Fibroblast of peridontal ligament (primary cell): Measurements from ENCODE around the gene TMEM165.

ENCODE experiments used
- DNase-seq: peaks from one replicate; pipeline ENCODE4 v3.0.0-alpha.2; 2010; ENCODE audit errors: extremely low read depth

Gene TMEM165

DNA sequence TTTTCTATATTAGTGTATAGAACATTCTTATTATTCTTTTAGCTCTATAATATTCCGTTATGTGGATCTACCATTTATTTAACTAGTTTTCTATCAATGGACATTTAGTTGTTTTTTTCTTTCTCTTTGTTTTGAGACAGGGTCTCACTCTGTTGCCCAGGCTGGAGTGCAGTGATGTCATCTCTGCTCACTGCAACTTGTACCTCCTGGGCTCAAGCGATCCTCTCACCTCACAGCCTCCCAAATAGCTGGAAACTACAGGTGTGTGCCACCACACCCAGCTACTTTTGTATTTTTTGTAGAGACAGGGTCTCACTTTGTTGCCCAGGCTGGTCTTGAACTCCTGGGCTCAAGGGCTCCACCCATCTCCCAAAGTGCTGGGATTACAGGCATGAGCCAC is 10.8 kb downstream of the TMEM165 start:
- no peak for DNase-seq

DNA sequence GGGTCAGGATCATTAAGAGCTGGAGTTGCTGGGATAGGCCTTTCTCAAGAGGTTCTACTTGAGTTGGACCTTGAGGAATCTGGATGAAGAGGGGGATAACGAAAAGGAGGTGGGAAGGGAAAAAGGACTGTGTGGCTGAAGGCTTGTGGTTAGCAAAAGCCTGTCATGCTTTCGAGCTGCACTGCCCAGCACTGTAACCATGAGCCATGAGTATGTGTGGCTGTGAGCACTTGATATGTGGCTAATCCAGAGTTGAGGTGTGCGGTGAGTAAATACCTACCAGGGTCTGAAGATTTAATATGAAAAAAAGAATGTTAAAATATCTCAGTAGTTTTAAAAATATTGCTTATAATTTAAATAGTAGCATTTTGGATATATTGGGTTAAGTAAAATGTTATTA is 11.4 kb downstream of the TMEM165 start:
- DNase-seq, result no peak

DNA sequence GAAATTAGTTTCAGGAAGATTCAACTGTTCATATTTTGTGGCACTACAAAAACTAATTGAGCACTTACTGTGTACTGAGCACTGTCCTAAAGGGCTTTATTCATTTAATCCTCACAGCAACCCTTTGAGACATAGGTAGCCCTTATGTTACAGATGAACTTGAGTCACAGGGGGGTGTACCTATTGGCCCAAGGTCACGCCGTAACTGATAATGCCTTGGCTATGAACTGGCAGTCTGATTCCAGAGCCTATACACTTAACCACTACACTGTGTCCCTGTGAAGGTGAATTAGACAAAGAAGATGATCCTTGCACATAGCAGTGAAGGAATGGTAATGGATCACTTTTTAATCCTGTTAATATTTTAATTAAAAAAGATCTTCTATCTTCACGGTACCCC is 12.0 kb downstream of the TMEM165 start:
- DNase-seq, result no peak

DNA sequence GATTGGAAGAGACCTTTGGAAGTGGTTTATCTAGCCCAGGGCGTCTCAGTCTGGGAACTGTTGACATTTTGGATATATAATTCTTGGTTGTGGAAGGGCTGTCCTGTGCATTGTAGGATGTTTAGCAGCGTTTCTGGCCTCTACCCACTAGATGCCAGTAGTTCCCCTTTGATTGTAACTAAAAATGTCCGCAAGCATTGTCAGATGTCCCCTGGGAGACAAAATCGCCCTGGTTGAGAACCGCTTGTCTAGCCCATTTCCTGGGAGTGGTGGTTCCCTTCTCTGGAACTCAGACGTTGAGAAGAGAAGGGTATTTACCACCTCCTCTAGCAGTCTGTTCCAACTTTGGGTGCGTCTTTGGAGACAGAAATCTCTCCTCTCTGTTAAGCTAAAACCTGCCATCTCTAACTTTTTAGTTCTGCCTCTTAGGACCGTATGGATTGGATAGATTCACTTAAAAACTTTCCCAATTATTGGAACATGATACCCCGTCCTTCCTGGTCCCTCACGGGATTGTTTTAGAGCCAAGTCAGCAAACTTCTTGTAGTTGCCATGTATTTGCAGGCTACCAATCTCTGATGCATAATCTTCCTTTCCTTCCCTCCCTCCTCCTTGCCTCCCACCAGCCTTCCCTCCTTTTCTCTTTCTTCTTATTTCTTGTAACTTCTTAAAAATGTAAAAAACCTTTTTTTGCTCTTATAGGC is 13.9 kb downstream of the TMEM165 start:
- peak; percentile 79 for DNase-seq

DNA sequence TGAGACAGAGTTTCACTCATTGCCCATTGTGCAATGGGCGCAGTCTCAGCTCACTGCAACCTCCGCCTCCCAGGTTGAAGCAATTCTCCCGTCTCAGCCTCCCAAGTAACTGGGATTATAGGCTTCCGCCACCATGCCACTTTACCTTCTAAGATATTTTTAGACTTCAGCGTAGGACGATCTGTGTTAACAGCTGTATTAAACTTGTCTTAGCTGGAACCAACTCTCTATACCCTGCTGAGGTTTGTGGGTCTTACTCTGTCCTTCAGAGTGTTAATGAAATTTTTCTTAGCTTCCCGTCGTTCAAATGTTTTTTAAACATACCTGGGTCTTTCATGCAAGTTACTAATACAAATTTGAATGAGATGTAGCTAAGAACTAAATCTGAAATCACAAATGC is 14.7 kb downstream of the TMEM165 start:
- DNase-seq, result no peak

DNA sequence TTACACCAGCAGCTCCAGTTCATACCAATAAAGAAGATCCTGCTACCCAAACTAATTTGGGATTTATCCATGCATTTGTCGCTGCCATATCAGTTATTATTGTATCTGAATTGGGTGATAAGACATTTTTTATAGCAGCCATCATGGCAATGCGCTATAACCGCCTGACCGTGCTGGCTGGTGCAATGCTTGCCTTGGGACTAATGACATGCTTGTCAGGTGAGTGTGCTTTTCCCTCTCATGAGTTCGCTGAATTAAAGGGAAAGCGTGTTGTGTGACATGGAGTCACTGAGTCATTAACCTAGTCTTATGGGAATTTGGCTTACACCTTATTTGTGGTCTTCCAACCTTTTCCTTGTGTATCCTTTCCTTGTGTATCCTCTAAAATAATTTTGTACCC is 15.9 kb downstream of the TMEM165 start:
- no peak for DNase-seq

DNA sequence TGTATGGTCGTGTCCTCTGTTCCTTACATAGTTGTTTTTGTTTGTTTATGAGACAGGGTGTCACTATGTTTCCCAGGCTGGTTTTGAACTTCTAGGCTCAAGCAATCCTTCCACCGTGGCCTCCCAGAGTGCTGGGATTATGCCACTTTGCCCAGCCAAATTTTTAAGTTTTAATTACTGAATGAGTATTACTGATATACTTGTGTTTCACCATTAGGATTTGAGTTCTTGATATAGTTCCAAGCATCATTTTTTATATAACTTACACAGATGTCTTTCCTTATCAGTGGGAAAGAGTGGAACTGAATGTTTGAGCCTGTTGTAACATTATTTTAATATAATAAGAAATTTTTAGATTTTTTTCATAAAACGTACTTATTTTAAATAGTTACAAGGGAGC is 20.4 kb downstream of the TMEM165 start:
- no peak for DNase-seq

DNA sequence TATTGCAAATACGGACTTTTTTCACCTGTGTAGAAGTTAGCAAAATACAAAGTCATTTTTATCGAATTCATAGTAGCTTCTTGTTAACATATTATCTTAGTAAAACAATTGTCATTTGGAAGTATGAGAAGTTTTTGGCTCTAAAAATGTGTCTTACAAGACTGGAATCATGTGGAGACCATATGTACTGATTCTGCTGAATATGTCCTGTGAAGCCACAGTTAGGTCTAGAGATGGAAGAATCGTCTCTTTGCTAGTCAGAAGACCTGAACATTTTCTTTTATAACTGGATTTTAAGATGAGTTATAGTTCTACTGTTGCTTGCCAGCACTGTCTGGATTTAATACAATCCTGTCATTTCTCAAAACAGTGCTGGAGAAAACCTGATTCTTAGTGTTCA is 29.0 kb downstream of the TMEM165 start:
- DNase-seq, result peak; percentile 32

DNA sequence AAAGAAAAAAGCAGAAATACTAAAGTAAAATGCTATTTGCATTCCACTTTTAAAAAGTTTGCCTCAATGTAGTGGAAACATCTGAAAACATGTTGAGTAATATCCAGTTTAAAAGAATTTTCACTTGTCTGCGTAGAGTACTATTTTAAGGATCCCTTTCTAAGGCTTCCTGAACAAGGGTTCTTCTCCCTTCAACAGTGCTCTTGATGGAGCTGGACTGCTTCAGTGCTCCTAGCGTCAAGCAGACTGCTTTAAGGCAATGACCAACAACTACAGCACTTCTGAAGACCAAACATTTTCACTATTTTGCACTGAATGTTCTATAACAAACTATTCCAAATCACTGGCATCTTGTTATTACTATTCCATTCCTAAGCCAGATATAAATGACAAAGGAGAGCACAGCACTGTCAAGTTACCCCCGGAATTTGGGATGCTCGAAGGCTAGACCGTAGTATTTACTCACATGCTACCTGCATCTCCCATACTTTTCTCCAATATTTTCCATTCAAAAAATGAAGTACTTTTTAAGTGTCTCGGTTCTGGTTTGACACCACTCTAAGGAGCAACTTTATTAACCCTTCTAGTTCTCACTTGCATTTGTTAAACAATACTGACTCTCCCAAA is 36.1 kb downstream of the TMEM165 start:
- no peak for DNase-seq

DNA sequence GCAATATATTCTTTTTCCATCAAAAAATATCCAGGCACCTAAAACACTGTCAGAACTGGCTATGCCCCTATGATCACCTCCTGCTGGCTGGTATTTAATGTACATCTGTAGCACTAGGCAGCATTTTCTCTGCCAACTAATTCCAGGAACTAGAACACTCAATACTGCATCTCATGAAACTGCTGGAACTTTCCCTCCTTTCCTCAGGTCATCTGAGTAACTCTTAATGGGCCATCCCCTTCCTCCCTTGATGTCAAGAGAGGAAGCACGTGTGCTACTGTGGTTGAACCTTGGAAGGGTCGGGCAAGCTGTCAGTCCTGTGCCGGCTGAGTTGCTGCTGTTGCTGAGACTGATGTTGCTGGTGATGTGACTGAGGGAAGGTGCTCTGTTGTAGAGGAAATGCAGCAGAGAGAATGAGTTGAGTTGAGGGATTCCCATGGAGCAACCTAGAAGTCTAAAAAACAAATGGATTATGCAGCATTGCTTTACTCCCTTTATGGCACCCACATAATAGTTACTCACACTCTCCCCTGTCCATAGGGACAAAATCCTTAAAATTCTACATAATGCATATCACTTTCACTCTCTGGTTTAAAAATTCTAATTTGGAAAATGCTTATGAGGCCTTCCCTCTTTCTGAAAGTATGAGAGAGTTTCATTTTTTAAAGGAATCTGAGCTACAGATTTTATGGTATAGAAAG is 39.5 kb downstream of the TMEM165 start:
- peak; percentile 54 for DNase-seq

DNA sequence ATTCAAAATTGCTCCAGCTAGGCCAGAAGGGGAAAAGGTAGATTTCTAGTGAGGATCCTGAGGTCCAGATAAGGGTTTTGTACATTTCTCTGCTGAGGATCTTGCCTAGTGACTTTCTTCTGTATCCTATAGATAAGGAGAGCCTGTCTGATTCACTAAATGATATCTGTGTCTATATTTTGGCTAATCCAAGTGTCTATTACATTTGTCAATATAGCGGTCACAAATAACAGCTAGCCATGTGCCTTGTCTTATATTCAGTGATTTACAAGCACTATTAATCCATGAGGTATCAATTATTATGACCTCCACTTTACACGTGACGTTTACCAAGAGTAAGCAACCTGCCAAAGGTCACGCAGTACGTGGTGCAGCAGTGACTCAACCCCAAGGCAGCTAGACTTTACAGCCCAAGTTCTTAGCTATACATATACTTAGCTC is 41.6 kb downstream of the TMEM165 start:
- DNase-seq, result no peak

DNA sequence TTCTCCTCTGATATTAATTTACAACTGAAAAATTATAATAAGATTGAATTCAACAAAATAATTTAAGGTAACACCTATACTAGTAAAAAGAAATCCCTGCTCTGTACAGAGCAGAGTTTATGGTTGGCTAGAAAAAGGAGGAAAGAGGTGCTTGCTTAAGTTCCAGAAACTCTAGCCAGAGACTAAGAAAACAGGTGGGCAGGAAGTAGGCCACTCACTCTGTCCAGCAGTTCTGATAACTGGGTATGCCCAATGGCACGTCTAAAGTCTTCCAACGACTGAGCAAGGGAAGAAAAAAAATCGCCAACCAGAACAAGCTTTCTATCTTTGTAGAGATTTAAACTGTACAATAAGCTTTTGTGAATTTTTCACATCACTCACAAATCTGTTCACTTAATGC is 42.1 kb downstream of the TMEM165 start:
- no peak for DNase-seq

DNA sequence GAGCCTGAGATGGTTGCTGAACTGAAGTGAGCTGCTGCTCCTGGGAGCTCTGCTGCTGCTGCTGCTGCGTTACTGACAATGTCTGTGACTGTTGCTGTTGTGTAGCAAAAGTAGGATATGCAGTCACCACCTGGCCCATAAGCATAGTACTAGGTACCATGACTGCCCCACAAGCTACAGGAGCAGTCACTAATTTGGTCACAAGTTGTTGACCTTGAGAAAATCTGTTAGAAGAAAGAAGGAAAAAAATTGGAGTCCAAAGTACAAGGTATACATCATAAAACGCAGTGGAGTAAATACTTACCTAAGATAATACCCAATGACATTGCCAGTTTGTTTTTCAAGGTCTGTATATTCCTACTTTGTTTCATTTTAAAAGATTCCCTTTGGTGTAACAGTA is 42.6 kb downstream of the TMEM165 start:
- no peak for DNase-seq

DNA sequence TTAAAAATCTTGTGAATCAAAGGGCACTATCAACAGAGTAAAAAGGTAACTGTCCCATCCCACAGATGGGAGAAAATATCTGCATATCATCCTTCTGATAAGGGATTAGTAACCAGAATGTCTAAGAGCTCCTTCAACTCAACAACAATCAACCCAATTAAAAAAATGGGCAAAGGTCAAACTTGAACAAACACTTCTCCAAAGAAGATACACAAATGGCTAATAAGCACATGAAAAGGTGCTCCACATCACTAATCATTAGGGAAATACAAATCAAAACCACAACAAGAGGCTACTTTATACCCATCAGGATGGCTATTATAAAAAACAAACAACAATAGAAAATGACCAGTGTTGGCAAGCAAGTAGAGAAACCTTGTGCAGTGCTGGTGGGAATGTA is 43.3 kb downstream of the TMEM165 start:
- no peak for DNase-seq

DNA sequence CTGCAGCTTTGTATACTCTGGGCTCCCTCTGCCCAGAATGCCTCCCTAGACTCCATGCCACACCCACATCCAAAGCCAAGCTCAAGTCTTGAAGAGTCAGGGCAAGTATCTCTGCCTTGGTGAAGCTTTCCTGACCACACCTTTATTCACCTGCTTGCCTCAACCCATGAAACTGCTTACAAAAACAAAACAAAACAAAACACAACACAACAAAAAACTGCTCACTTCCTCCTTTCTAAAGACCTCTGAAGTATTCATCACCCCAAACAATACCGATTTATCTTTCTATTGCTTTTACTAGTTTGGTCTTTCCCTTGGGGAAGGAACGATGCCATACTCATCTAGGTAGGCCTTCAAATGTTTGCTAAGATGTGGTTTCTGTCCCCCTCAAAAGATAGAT is 45.0 kb downstream of the TMEM165 start:
- no peak for DNase-seq

DNA sequence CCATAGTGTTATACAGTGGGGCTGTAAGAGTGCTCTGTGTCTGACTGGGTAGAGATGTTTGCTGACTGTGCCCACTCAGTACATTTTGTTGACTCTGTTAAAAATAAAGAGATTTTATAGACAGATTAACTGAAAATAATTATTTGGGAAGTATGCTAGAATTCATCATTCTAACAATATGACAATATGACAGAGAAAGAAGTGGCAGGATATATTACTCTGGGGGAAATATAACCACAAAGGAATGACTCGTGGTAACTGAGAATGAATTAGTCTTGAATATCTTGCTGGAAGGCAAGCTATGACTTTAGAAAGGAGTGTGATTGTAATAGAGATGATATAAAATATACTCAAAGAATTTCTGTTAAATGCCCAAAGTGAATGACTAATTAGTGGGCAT is 46.8 kb downstream of the TMEM165 start:
- no peak for DNase-seq

DNA sequence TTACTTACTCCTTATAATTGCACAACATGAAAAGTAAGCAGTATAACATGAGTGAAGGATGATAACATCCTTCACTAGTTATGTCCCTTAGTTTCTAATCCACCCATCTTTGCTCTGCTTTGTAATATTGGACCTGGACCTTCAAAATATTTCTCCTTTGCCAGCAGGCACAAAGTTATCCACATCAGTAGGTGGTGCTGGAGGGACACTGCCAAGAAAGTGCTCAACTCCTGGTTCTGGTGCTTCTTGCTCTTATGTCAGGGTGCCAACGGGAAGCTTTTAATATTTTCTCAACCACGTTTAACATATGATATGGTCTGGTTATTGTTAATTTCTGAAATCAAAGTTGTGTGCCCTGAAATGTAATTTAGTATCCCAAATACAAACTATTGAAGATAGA is 49.1 kb downstream of the TMEM165 start:
- peak; percentile 67 for DNase-seq

DNA sequence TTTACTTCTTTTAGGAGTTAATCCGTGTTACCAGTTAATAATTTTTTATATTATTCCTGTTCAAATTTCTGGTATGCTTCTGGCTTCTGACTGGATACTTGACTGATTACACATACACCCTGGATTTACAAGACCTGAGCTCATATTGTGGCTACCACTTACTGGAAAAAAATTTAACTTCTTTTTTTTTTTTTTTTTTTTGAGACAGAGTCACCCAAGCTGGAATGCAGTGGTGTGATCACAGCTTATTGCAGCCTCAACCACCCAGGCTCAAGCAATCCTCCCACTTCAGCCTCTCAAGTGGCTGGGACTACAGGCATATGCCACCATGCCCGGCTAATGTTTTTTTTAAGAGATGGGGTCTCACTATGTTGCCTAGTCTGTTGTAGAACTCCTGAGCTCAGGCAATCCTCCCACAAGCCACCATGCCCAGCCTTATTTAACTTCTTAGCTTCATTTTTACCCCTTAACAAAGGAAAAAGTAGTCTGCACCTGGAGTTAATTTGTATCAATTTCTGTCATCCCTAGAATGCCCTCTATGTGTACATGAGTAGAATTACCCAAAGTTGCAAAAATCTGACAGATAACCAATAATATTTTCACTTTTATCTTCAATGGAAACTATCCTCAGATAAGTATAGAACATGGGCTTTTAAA is 50.3 kb downstream of the TMEM165 start:
- DNase-seq, result peak; percentile 73

DNA sequence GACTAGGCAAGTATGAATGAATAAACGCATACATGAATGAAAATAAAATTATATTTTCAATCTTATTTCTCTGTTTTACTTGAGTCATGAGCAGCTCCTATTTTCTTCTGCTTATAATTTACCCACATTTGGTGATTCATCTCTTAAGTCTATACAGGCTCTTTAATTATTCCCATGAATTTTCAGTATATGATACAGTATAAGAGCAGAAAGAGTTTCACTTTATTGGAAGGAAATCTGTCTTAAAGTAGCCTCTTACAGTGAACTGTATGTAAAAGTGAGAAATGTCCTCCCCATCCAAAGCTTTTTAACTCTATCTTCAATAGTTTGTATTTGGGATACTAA is 50.8 kb downstream of the TMEM165 start:
- DNase-seq, result peak; percentile 35

DNA sequence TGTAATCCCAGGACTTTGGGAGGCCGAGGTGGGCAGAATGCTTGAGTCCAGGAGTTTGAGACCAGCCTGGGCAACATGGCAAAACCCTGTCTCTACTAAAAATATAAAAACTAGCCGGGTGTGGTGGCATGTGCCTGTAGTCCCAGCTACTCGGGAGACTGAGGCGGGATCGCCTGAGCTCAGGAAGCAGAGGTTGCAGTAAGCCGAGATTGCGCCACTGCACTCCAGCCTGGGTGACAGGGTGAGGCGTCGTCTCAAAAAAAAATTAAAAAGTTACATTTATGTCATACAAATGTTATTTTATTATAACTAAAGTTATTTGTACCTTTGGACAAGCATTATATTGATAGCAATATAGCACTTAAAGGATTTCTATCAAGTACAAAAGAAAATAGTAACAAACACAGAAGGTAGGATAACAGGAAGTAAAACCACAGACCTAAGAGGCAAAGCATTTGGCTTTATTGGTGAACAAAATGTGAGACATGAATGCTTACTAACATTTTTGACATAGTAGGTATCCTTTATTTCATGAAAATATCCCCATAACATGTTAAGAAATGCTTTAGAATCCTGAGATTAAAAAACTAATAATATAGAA is 51.5 kb downstream of the TMEM165 start:
- DNase-seq, result no peak

DNA sequence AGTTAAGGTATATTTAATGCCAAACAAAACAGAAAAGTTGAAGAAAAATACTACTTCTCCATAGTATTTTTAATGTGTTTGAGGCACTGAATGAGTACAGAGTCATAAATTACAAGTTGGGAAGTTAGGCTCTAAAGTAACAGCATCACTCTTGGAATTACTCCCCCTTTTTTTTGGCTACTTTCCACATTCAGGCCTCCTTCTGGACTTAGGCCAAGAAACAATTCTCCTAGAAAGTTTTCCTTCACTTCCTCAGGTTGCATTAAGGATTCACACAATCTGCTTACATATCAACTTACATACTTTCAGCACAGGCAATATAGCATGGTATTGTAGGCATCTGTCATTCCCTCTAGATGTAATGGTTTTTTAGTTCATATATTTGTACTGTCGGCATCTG is 52.1 kb downstream of the TMEM165 start:
- peak; percentile 48 for DNase-seq

DNA sequence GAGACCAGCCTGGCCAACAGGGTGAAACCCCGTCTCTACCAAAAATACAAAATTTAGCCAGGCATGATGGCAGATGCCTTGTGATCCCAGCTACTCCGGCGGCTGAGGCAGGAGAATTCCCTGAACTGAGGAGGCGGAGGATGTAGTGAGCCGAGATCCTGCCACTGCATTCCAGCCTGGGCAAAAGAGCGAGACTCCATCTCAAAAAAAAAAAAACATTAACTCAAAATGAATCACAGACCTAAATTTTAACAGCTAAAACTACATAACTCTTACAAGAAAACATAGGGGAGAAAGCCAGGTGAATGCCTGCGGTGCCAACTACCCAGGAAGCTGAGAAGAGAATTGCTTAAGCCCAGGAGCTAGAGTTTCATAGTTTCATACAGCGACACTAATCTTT is 54.8 kb downstream of the TMEM165 start:
- no peak for DNase-seq
